ENCODE measurements around the gene TIMP3. TPM values are rescaled to one million over a fixed set of nuclear protein-coding genes. Genes with fewer than 3 reads are reported as not detected.

Gene TIMP3
- total RNA-seq, 1 experiment from 2014 or later, result 0.87 TPM

- Histone ChIP-seq H4K5ac (ENCODE audit: insufficient read length, low read depth, low read length) (no peak overlapping the region), H4K91ac (ENCODE audit: insufficient read length, low read depth, low read length) (no peak overlapping the region), H3K4me2 (ENCODE audit: insufficient read depth, insufficient read length, low read length) (no peak overlapping the region), H2BK5ac (ENCODE audit: insufficient read length, low read length) (no peak overlapping the region), H3K18ac (ENCODE audit: insufficient read length, low read depth, low read length) (no peak overlapping the region), H2BK120ac (ENCODE audit: low read depth, low read length, poor library complexity, severe bottlenecking) (no peak overlapping the region), H4K20me1 (ENCODE audit: control insufficient read depth, insufficient read depth, insufficient read length) (no peaks in the 10 kb centered on the region), H2BK20ac (ENCODE audit: low read depth, low read length, poor library complexity, severe bottlenecking) (no peak overlapping the region), H3T11ph (ENCODE audit: low read length) (no peak overlapping the region), H3K56ac (ENCODE audit: insufficient read length, low read depth, low read length) (no peak overlapping the region), H2AK5ac (ENCODE audit: insufficient read length, low read length) (no peak overlapping the region), H3K14ac (ENCODE audit: insufficient read depth, low read length) (no peak overlapping the region), H3K79me2 (ENCODE audit: insufficient read depth, low read length) (no peaks in the 10 kb centered on the region), H3K27me3 (ENCODE audit: insufficient read depth, low read length) (no peaks in the 10 kb centered on the region), H3K9ac (ENCODE audit: extremely low read depth, insufficient read length, low read length) (no peak overlapping the region), H3K4me1 (ENCODE audit: insufficient read depth, low read length) (no peaks in the 10 kb centered on the region), H2AFZ (ENCODE audit: low read length) (no peak overlapping the region), H3K4ac (ENCODE audit: low read depth, low read length) (no peak overlapping the region), H3K79me1 (ENCODE audit: insufficient read depth, low read depth, low read length, poor library complexity, severe bottlenecking) (no peaks in the 10 kb centered on the region), H2BK15ac (ENCODE audit: low read depth, low read length) (no peak overlapping the region), H4K8ac (replicated peaks; ENCODE audit: insufficient read length, low read depth, low read length) (no peak overlapping the region), H3K27ac (ENCODE audit: insufficient read length, low read depth, low read length) (no peak overlapping the region), H3K9me3 (ENCODE audit: control insufficient read depth, low read depth, low read length) (no peaks in the 10 kb centered on the region), H2BK12ac (ENCODE audit: insufficient read length, low read depth, low read length) (no peak overlapping the region), H3K23ac (ENCODE audit: insufficient read length, low read depth, low read length) (no peak overlapping the region), H3K23me2 (ENCODE audit: insufficient read length, low read depth, low read length, poor library complexity, severe bottlenecking) (no peaks in the 10 kb centered on the region)
- no peak overlapping the region for H3K27ac Mint-ChIP-seq
- WGBS (ENCODE audit: extremely low coverage, insufficient read length, low lambda C conversion rate), result no CpG with 5 or more reads among the region's 11 CpGs
- no peak for DNase-seq
- no peak for TF ChIP-seq CTCF (conservative IDR thresholded peaks at IDR 0.05)
- H3K4me3 Mint-ChIP-seq, result no peak overlapping the region
- H3K4me1 Mint-ChIP-seq, result no peaks in the 10 kb centered on the region
- H3K27me3 Mint-ChIP-seq (ENCODE audit: low read depth), result no peaks in the 10 kb centered on the region
- H3K36me3 Mint-ChIP-seq (ENCODE audit: insufficient read depth in 1 of 3, low read depth in 3 of 3), result peaks cover 0 to 14% (median under 1%) of the 10 kb centered on the region in 3 experiments; a peak in 4 of 7 replicates
- no peaks in the 10 kb centered on the region for H3K9me3 Mint-ChIP-seq
Observed at GRCh38 chr22:32850591-32851517, 49.3 kb downstream of the TIMP3 start.
